ENCODE data around the gene MAML2. TPM values are rescaled to one million over a fixed set of nuclear protein-coding genes. Genes with fewer than 3 reads are reported as not detected.

The MAML2 gene
- total and polyA plus RNA-seq, 4 donors = 0.56 to 2.1 (median 1.4) TPM

GRCh38 chr11:95933594-95933993, 409.4 kb downstream of the MAML2 start:
- no peaks in the 10 kb centered on the region for H3K4me1 ChIP-seq (ENCODE audit: control insufficient read depth in 4 of 4, insufficient read depth in 4 of 4, low read length in 3 of 4)
- peaks cover 0 to 1% (median 0%) of the 10 kb centered on the region in 4 donors for H3K9me3 ChIP-seq (ENCODE audit: control insufficient read depth in 4 of 4, low read length in 3 of 4)
- TF ChIP-seq YY1 (IDR thresholded peaks at IDR 0.05) (no peak), RXRA (IDR thresholded peaks at IDR 0.05) (no peak), EGR1 (IDR thresholded peaks at IDR 0.05; ENCODE audit: low read depth in 2 of 2) (no peak), HNF4A (conservative IDR thresholded peaks at IDR 0.05) (no peak), TAF1 (conservative IDR thresholded peaks at IDR 0.05) (no peak), CTCF (IDR thresholded peaks at IDR 0.05; ENCODE audit: low read depth, low read length, missing input control) (no peak), FOXA2 (IDR thresholded peaks at IDR 0.05) (no peak)
- no peak for DNase-seq (ENCODE audit: low spot score)
- no peak overlapping the region for H3K4me3 ChIP-seq (ENCODE audit: low read depth in 1 of 3, low read length in 3 of 3)
- no peaks in the 10 kb centered on the region for H3K36me3 ChIP-seq (ENCODE audit: control insufficient read depth in 4 of 4, insufficient read depth in 3 of 4, low read depth in 1 of 4, low read length in 3 of 4)
- WGBS = 73% methylated on average over 5 of the region's 5 CpGs
- no peak overlapping the region for H3K9ac ChIP-seq (ENCODE audit: low read depth in 1 of 2, low read length in 2 of 2)
- H3K27me3 ChIP-seq (ENCODE audit: control insufficient read depth in 4 of 4, insufficient read depth in 4 of 4, low read length in 3 of 4) = no peaks in the 10 kb centered on the region
- no peak overlapping the region for H3K27ac ChIP-seq (ENCODE audit: low read depth in 1 of 2, low read length in 2 of 2)

GRCh38 chr11:95931916-95932315, 411.1 kb downstream of the MAML2 start:
- DNase-seq (ENCODE audit: low spot score) = no peak
- H3K4me3 ChIP-seq (ENCODE audit: low read depth in 1 of 3, low read length in 3 of 3) = no peak overlapping the region
- H3K27ac ChIP-seq (ENCODE audit: low read depth in 1 of 2, low read length in 2 of 2) = no peak overlapping the region
- no peak overlapping the region for H3K9ac ChIP-seq (ENCODE audit: low read depth in 1 of 2, low read length in 2 of 2)
- no peaks in the 10 kb centered on the region for H3K36me3 ChIP-seq (ENCODE audit: control insufficient read depth in 4 of 4, insufficient read depth in 3 of 4, low read depth in 1 of 4, low read length in 3 of 4)
- peaks cover 0 to 1% (median 0%) of the 10 kb centered on the region in 4 donors for H3K9me3 ChIP-seq (ENCODE audit: control insufficient read depth in 4 of 4, low read length in 3 of 4)
- no peaks in the 10 kb centered on the region for H3K27me3 ChIP-seq (ENCODE audit: control insufficient read depth in 4 of 4, insufficient read depth in 4 of 4, low read length in 3 of 4)
- no peaks in the 10 kb centered on the region for H3K4me1 ChIP-seq (ENCODE audit: control insufficient read depth in 4 of 4, insufficient read depth in 4 of 4, low read length in 3 of 4)
- WGBS = 60% methylated on average over 1 of the region's 1 CpG
- TF ChIP-seq TAF1 (conservative IDR thresholded peaks at IDR 0.05) = no peak
- TF ChIP-seq, protein P1, sequence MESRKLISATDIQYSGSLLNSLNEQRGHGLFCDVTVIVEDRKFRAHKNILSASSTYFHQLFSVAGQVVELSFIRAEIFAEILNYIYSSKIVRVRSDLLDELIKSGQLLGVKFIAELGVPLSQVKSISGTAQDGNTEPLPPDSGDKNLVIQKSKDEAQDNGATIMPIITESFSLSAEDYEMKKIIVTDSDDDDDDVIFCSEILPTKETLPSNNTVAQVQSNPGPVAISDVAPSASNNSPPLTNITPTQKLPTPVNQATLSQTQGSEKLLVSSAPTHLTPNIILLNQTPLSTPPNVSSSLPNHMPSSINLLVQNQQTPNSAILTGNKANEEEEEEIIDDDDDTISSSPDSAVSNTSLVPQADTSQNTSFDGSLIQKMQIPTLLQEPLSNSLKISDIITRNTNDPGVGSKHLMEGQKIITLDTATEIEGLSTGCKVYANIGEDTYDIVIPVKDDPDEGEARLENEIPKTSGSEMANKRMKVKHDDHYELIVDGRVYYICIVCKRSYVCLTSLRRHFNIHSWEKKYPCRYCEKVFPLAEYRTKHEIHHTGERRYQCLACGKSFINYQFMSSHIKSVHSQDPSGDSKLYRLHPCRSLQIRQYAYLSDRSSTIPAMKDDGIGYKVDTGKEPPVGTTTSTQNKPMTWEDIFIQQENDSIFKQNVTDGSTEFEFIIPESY (IDR thresholded peaks at IDR 0.05) = no peak
- TF ChIP-seq RXRA (IDR thresholded peaks at IDR 0.05) = no peak
- TF ChIP-seq SP1 (IDR thresholded peaks at IDR 0.05) = no peak
- TF ChIP-seq FOXA2 (IDR thresholded peaks at IDR 0.05) = no peak
- TF ChIP-seq CTCF (IDR thresholded peaks at IDR 0.05; ENCODE audit: low read depth, low read length, missing input control) = no peak

GRCh38 chr11:95930948-95931347, 412.0 kb downstream of the MAML2 start:
- no peak for DNase-seq (ENCODE audit: low spot score)
- 56% methylated on average over 1 of the region's 1 CpG for WGBS
- no peak overlapping the region for H3K9ac ChIP-seq (ENCODE audit: low read depth in 1 of 2, low read length in 2 of 2)
- TF ChIP-seq, protein P1 (IDR thresholded peaks at IDR 0.05) = no peak
- TF ChIP-seq, protein P2, sequence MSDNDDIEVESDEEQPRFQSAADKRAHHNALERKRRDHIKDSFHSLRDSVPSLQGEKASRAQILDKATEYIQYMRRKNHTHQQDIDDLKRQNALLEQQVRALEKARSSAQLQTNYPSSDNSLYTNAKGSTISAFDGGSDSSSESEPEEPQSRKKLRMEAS (IDR thresholded peaks at IDR 0.05) = no peak
- TF ChIP-seq YY1 (IDR thresholded peaks at IDR 0.05) = no peak
- TF ChIP-seq SP1 (IDR thresholded peaks at IDR 0.05) = no peak
- TF ChIP-seq TAF1 (conservative IDR thresholded peaks at IDR 0.05) = no peak
- TF ChIP-seq, protein P3, sequence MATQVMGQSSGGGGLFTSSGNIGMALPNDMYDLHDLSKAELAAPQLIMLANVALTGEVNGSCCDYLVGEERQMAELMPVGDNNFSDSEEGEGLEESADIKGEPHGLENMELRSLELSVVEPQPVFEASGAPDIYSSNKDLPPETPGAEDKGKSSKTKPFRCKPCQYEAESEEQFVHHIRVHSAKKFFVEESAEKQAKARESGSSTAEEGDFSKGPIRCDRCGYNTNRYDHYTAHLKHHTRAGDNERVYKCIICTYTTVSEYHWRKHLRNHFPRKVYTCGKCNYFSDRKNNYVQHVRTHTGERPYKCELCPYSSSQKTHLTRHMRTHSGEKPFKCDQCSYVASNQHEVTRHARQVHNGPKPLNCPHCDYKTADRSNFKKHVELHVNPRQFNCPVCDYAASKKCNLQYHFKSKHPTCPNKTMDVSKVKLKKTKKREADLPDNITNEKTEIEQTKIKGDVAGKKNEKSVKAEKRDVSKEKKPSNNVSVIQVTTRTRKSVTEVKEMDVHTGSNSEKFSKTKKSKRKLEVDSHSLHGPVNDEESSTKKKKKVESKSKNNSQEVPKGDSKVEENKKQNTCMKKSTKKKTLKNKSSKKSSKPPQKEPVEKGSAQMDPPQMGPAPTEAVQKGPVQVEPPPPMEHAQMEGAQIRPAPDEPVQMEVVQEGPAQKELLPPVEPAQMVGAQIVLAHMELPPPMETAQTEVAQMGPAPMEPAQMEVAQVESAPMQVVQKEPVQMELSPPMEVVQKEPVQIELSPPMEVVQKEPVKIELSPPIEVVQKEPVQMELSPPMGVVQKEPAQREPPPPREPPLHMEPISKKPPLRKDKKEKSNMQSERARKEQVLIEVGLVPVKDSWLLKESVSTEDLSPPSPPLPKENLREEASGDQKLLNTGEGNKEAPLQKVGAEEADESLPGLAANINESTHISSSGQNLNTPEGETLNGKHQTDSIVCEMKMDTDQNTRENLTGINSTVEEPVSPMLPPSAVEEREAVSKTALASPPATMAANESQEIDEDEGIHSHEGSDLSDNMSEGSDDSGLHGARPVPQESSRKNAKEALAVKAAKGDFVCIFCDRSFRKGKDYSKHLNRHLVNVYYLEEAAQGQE (IDR thresholded peaks at IDR 0.05) = no peak
- TF ChIP-seq ATF3 (IDR thresholded peaks at IDR 0.05) = no peak
- no peak for TF ChIP-seq FOXA2 (IDR thresholded peaks at IDR 0.05)
- TF ChIP-seq RXRA (IDR thresholded peaks at IDR 0.05) = no peak
- no peak for TF ChIP-seq NR2F2 (IDR thresholded peaks at IDR 0.05)
- no peak for TF ChIP-seq RAD21 (IDR thresholded peaks at IDR 0.05)

More at GRCh38 chr11:95930948-95931347, 412.0 kb downstream of the MAML2 start:
- peaks cover 0 to 1% (median 0%) of the 10 kb centered on the region in 4 donors for H3K9me3 ChIP-seq (ENCODE audit: control insufficient read depth in 4 of 4, low read length in 3 of 4)
- H3K36me3 ChIP-seq (ENCODE audit: control insufficient read depth in 4 of 4, insufficient read depth in 3 of 4, low read depth in 1 of 4, low read length in 3 of 4) = no peaks in the 10 kb centered on the region
- no peaks in the 10 kb centered on the region for H3K4me1 ChIP-seq (ENCODE audit: control insufficient read depth in 4 of 4, insufficient read depth in 4 of 4, low read length in 3 of 4)
- no peaks in the 10 kb centered on the region for H3K27me3 ChIP-seq (ENCODE audit: control insufficient read depth in 4 of 4, insufficient read depth in 4 of 4, low read length in 3 of 4)
- no peak overlapping the region for H3K27ac ChIP-seq (ENCODE audit: low read depth in 1 of 2, low read length in 2 of 2)
- no peak overlapping the region for H3K4me3 ChIP-seq (ENCODE audit: low read depth in 1 of 3, low read length in 3 of 3)

Data from liver (tissue), 9 donors.